Measurements from ENCODE around the gene ZNF800.

DNA sequence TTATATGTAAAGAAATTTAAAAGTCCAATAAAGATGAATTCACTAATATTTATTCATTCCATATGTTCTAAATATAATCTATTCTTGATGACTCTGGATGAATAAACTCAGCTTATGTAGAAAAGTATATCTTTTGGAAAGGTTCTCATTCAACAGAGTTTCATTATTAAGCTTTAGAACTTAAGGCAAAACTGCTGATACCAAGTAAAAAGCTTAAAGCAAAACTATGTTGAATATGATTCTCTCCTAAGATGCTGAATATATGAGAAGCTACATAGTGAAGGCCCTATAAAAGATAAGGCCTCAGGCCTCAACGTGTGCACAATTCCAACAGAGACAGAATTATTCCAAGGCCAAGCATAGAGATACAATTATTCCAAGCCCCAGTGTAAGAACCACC is 30.8 kb downstream of the ZNF800 start:
- TF ChIP-seq, protein P1, sequence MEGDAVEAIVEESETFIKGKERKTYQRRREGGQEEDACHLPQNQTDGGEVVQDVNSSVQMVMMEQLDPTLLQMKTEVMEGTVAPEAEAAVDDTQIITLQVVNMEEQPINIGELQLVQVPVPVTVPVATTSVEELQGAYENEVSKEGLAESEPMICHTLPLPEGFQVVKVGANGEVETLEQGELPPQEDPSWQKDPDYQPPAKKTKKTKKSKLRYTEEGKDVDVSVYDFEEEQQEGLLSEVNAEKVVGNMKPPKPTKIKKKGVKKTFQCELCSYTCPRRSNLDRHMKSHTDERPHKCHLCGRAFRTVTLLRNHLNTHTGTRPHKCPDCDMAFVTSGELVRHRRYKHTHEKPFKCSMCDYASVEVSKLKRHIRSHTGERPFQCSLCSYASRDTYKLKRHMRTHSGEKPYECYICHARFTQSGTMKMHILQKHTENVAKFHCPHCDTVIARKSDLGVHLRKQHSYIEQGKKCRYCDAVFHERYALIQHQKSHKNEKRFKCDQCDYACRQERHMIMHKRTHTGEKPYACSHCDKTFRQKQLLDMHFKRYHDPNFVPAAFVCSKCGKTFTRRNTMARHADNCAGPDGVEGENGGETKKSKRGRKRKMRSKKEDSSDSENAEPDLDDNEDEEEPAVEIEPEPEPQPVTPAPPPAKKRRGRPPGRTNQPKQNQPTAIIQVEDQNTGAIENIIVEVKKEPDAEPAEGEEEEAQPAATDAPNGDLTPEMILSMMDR (IDR thresholded peaks at IDR 0.05; ENCODE audit: low read depth, low read length, missing input control), result no peak
- no peak for TF ChIP-seq JUND (IDR thresholded peaks at IDR 0.05)
- no peak for TF ChIP-seq RAD21 (IDR thresholded peaks at IDR 0.05)
- no peak for TF ChIP-seq GABPA (IDR thresholded peaks at IDR 0.05 in 1 of 2, conservative IDR thresholded peaks at IDR 0.05 in 1 of 2)
- no peak for TF ChIP-seq SP1 (IDR thresholded peaks at IDR 0.05)

Data from liver (tissue), 3 donors.